ENCODE data around the gene NACAD. TPM values are rescaled to one million over a fixed set of nuclear protein-coding genes. Genes with fewer than 3 reads are reported as not detected.

Gene NACAD
- total RNA-seq, 2 experiments from 2014 or later: 0.08 to 0.14 TPM

GRCh38 chr7:45129181-45129800 lies 40.5 kb upstream of the NACAD start:
- Histone ChIP-seq H3K4me3 (ENCODE audit: low read length) (no peak overlapping the region), H3K36me3 (ENCODE audit: insufficient read depth, low read length) (no peaks in the 10 kb centered on the region), H3K27ac (ENCODE audit: low read depth in 1 of 2, low read length in 2 of 2) (no peak overlapping the region), H3K4me1 (ENCODE audit: insufficient read depth, low read length) (peaks cover 2% of the 10 kb centered on the region), H3K27me3 (ENCODE audit: control insufficient read depth in 1 of 2, insufficient read depth in 2 of 2, low read length in 2 of 2) (no peaks in the 10 kb centered on the region), H3K9me3 (ENCODE audit: control insufficient read depth in 1 of 2, insufficient read depth in 1 of 2, low read length in 2 of 2) (no peaks in the 10 kb centered on the region)
- Mint-ChIP-seq H3K27me3 (no peaks in the 10 kb centered on the region), H3K4me3 (no peak overlapping the region), H3K36me3 (ENCODE audit: low read depth) (no peaks in the 10 kb centered on the region), H3K4me1 (ENCODE audit: low read depth) (no peaks in the 10 kb centered on the region), H3K9me3 (no peaks in the 10 kb centered on the region), H3K27ac (no peak overlapping the region)
- ChIA-PET CTCF (no interaction called here), POLR2A (no interaction called here)
- ATAC-seq (ENCODE audit: poor library complexity) (no peak), DNase-seq (no peak)
- TF ChIP-seq CTCF (IDR thresholded peaks at IDR 0.05): no peak
- intact Hi-C loops (cut with DNase I, micrococcal nuclease): no loop called here

DNA sequence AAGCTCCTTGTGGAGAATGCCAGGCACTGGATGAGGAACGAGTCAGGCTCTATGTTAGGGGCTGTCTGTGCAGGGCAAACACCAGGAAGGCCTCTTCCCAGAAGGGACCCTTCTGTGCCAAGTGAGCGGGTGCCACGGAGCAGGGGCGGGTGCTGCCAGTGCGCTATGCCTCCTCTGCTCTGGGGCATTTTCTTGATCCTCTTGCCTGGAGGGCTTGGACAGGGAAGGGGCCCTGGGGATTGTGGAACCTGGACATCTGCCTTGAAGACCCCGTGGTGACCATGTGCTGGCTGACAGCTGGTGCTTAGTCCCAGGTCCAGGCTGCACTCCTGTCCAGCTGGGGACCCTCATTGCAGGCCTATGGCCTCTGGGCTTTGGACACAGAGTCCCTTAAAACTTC lies 38.2 kb upstream of the NACAD start:
- Mint-ChIP-seq H3K36me3 (ENCODE audit: low read depth) (no peaks in the 10 kb centered on the region), H3K27ac (no peak overlapping the region), H3K9me3 (no peaks in the 10 kb centered on the region), H3K27me3 (no peaks in the 10 kb centered on the region), H3K4me1 (ENCODE audit: low read depth) (peaks cover 15% of the 10 kb centered on the region), H3K4me3 (no peak overlapping the region)
- intact Hi-C loops (cut with DNase I, micrococcal nuclease): no loop called here
- ATAC-seq (ENCODE audit: poor library complexity) (no peak), DNase-seq (no peak)
- TF ChIP-seq CTCF (IDR thresholded peaks at IDR 0.05): no peak
- ChIA-PET CTCF (interaction anchor here (1.5 kb wide), 1 partner anchor 9 kb away, joined by 5 read pairs; no protein-coding TSS in a partner anchor), POLR2A (no interaction called here)
- Histone ChIP-seq H3K4me3 (ENCODE audit: low read length) (no peak overlapping the region), H3K9me3 (ENCODE audit: control insufficient read depth in 1 of 2, insufficient read depth in 1 of 2, low read length in 2 of 2) (no peaks in the 10 kb centered on the region), H3K27me3 (ENCODE audit: control insufficient read depth in 1 of 2, insufficient read depth in 2 of 2, low read length in 2 of 2) (no peaks in the 10 kb centered on the region), H3K36me3 (ENCODE audit: insufficient read depth, low read length) (no peaks in the 10 kb centered on the region), H3K27ac (ENCODE audit: low read depth in 1 of 2, low read length in 2 of 2) (no peak overlapping the region), H3K4me1 (ENCODE audit: insufficient read depth, low read length) (peaks cover 26% of the 10 kb centered on the region)

GRCh38 chr7:45126201-45126600 lies 37.4 kb upstream of the NACAD start:
- no peaks in the 10 kb centered on the region for H3K36me3 Mint-ChIP-seq (ENCODE audit: low read depth)
- Histone ChIP-seq H3K9me3 (ENCODE audit: control insufficient read depth in 1 of 2, insufficient read depth in 1 of 2, low read length in 2 of 2) (no peaks in the 10 kb centered on the region), H3K36me3 (ENCODE audit: insufficient read depth, low read length) (no peaks in the 10 kb centered on the region), H3K27me3 (ENCODE audit: control insufficient read depth in 1 of 2, insufficient read depth in 2 of 2, low read length in 2 of 2) (no peaks in the 10 kb centered on the region), H3K27ac (ENCODE audit: low read depth in 1 of 2, low read length in 2 of 2) (no peak overlapping the region), H3K4me1 (ENCODE audit: insufficient read depth, low read length) (peaks cover 31% of the 10 kb centered on the region), H3K4me3 (ENCODE audit: low read length) (no peak overlapping the region)
- peaks cover 15% of the 10 kb centered on the region for H3K4me1 Mint-ChIP-seq (ENCODE audit: low read depth)
- no peak for TF ChIP-seq CTCF (IDR thresholded peaks at IDR 0.05)
- POLR2A ChIA-PET: no interaction called here
- H3K9me3 Mint-ChIP-seq: no peaks in the 10 kb centered on the region
- H3K27me3 Mint-ChIP-seq: no peaks in the 10 kb centered on the region
- no peak for ATAC-seq (ENCODE audit: poor library complexity)
- no peak overlapping the region for H3K4me3 Mint-ChIP-seq
- DNase-seq: no peak
- intact Hi-C loops (cut with DNase I, micrococcal nuclease): no loop called here
- CTCF ChIA-PET: no interaction called here
- H3K27ac Mint-ChIP-seq: no peak overlapping the region
